Pancreas (tissue), 10 donors: ENCODE measurements around the gene ARHGAP8. TPM values are rescaled to one million over a fixed set of nuclear protein-coding genes. Genes with fewer than 3 reads are reported as not detected.

Source experiments
- ATAC-seq, 4 donors: fragments of 200-7000 bp; cut with Tn5 transposase; one replicate each; pipeline versions ENCODE4 v1.8.0 to v1.9.1; 2020; ENCODE audit warnings: mild to moderate bottlenecking in 4 of 4, moderate library complexity in 4 of 4
- DNase-seq, 6 donors: peaks; one replicate each; pipeline ENCODE4 v3.0.0-alpha.2; 2020
- FAIRE-seq: peaks from 2 replicates; lab custom pipeline; 2012; peaks lifted over from hg19 to GRCh38; lab: Jason Lieb, UNC
- H3K27ac ChIP-seq, 4 donors: fragments of 200-600 bp; sonication (generic); 1 replicate in 3 of 4; 2 replicates in 1 of 4; pipeline versions ENCODE4 v1.5.0 to v1.8.0; 2020
- H3K27me3 ChIP-seq, 4 donors: fragments of 200-600 bp; one replicate each; pipeline ENCODE4 v1.8.0; 2021
- H3K36me3 ChIP-seq, 3 donors: fragments of 200-600 bp; sonication (generic) in 1 of 3; one replicate each; pipeline versions ENCODE4 v1.5.0 to v1.8.0; 2020 to 2021
- H3K4me1 ChIP-seq, 3 donors: fragments of 200-600 bp; one replicate each; pipeline ENCODE4 v1.8.0; 2021
- H3K4me3 ChIP-seq, 4 donors: fragments of 200-600 bp; sonication (generic) in 2 of 4; one replicate each; pipeline versions ENCODE4 v1.5.0 to v1.8.0; 2020 to 2021
- H3K9me3 ChIP-seq, 4 donors: fragments of 200-600 bp; one replicate each; pipeline ENCODE4 v1.8.0; 2021
- CTCF ChIP-seq, 4 donors: fragments of 200-600 bp; sonication (generic) in 3 of 4; IDR thresholded peaks; one replicate each; pipeline versions ENCODE4 v1.5.0 to v1.8.0; 2021; ENCODE audit warnings: antibody characterized with exemption in 4 of 4
- WGBS, 2 donors: extraction: QIAGEN DNeasy Blood & Tissue Kit; methylation state at CpG; one replicate each; pipeline ENCODE4 v1.1.7; 2013; 5-methylcytosine and 5-hydroxymethylcytosine counted together
- intact Hi-C, 3 donors: fragments of 100-400 bp; cut with DNase I; formaldehyde crosslinking; loops; one replicate each; pipeline versions ENCODE4 v1.11.1 to v1.14.2; 2022
- polyA plus RNA-seq, 2 donors: library from polyadenylated mRNA; stranded (reverse); fragments of 200-250 nt; gene quantifications; one replicate each; pipeline ENCODE4 v1.2.3, GENCODE V29; 2013
- total RNA-seq, 6 donors: library from RNA; stranded (reverse); fragmentation: NEBNext Ultra II Directional in 4 of 6; extraction: Animal tissue kit (Norgen Biotek cat#: 25700) in 4 of 6; gene quantifications; one replicate each; pipeline versions ENCODE4 v1.2.1 to v1.2.4, GENCODE V29; 2021 to 2023
- donor health status: healthy with polysubstance abuse.
- donor health status: DM: no; HTN: no; CAD: no; lungs with moderate emphysema.
- donor health status: DM: no; HTN: no; CAD: no.
- donor health status: control.
- donor health status: control.
- donor health status: Bipolar disorder and iron deficiency.
- donor health status: DM: yes; HTN: yes; CAD: no.
- donor health status: DM: no; HTN: no; CAD: no.
- donor health status: DM: no; HTN: no; CAD: no.
- donor health status: DM: yes; HTN: yes; CAD: no.

Gene ARHGAP8
- total and polyA plus RNA-seq, 8 donors, result 8.6 to 59.2 (median 15.1) TPM

GRCh38 chr22:44865193-44866057 is 113.0 kb downstream of the ARHGAP8 start:
- H3K36me3 ChIP-seq, result no peaks in the 10 kb centered on the region
- intact Hi-C loops, result no loop called here
- FAIRE-seq (no peak), ATAC-seq (peak in 1 of 4 donors; percentile 9), DNase-seq (no peak)
- 80 to 86% methylated on average over 31 of the region's 31 CpGs for WGBS, 2 donors
- no peak overlapping the region for H3K4me3 ChIP-seq
- TF ChIP-seq CTCF (IDR thresholded peaks at IDR 0.05), result no peak
- no peak overlapping the region for H3K27ac ChIP-seq
- H3K27me3 ChIP-seq, result no peaks in the 10 kb centered on the region
- no peaks in the 10 kb centered on the region for H3K9me3 ChIP-seq
- H3K4me1 ChIP-seq, result no peaks in the 10 kb centered on the region

GRCh38 chr22:44869196-44869595 is 116.8 kb downstream of the ARHGAP8 start:
- FAIRE-seq, result no peak
- Histone ChIP-seq H3K27ac (no peak overlapping the region), H3K36me3 (no peaks in the 10 kb centered on the region), H3K27me3 (no peaks in the 10 kb centered on the region), H3K9me3 (no peaks in the 10 kb centered on the region), H3K4me3 (no peak overlapping the region), H3K4me1 (no peaks in the 10 kb centered on the region)
- ATAC-seq, result no peak
- WGBS, 2 donors, result 67 to 71% methylated on average over 7 of the region's 7 CpGs
- peak in 1 of 6 donors; percentile 15 for DNase-seq
- intact Hi-C loops, result no loop called here
- no peak for TF ChIP-seq CTCF (IDR thresholded peaks at IDR 0.05)

GRCh38 chr22:44870021-44870420 is 117.6 kb downstream of the ARHGAP8 start:
- H3K36me3 ChIP-seq, result no peaks in the 10 kb centered on the region
- intact Hi-C loops, result no loop called here

GRCh38 chr22:44871782-44872181 is 119.4 kb downstream of the ARHGAP8 start:
- peak in 1 of 6 donors; percentile 0 for DNase-seq
- H3K27ac ChIP-seq, result no peak overlapping the region
- H3K36me3 ChIP-seq, result no peaks in the 10 kb centered on the region
- FAIRE-seq, result no peak
- H3K27me3 ChIP-seq, result no peaks in the 10 kb centered on the region
- WGBS, 2 donors, result 79 to 81% methylated on average over 3 of the region's 3 CpGs
- ATAC-seq, result no peak
- no peaks in the 10 kb centered on the region for H3K4me1 ChIP-seq
- TF ChIP-seq CTCF (IDR thresholded peaks at IDR 0.05), result no peak
- H3K4me3 ChIP-seq, result no peak overlapping the region
- intact Hi-C loops, result no loop called here
- H3K9me3 ChIP-seq, result no peaks in the 10 kb centered on the region

More at GRCh38 chr22:44870021-44870420, 117.6 kb downstream of the ARHGAP8 start:
- Histone ChIP-seq H3K9me3 (no peaks in the 10 kb centered on the region), H3K27ac (no peak overlapping the region), H3K4me1 (no peaks in the 10 kb centered on the region), H3K4me3 (no peak overlapping the region), H3K27me3 (no peaks in the 10 kb centered on the region)
- TF ChIP-seq CTCF (IDR thresholded peaks at IDR 0.05), result no peak
- WGBS, 2 donors, result 45 to 49% methylated on average over 5 of the region's 5 CpGs
- ATAC-seq (peak in 1 of 4 donors; percentile 20), FAIRE-seq (no peak), DNase-seq (no peak)

- Histone ChIP-seq H3K27me3 (no peaks in the 10 kb centered on the region), H3K4me3 (no peak overlapping the region), H3K4me1 (no peaks in the 10 kb centered on the region), H3K27ac (no peak overlapping the region), H3K9me3 (no peaks in the 10 kb centered on the region), H3K36me3 (no peaks in the 10 kb centered on the region)
- DNase-seq (peak in 2 of 6 donors; percentile 9), ATAC-seq (no peak), FAIRE-seq (no peak)
- WGBS, 2 donors, result 76 to 86% methylated on average over 4 of the region's 4 CpGs
- TF ChIP-seq CTCF (IDR thresholded peaks at IDR 0.05), result no peak
- intact Hi-C loops, result no loop called here
Measured at GRCh38 chr22:44876921-44877320, 124.5 kb downstream of the ARHGAP8 start.
